Measurements from ENCODE around the gene MR1. TPM values are rescaled to one million over a fixed set of nuclear protein-coding genes. Genes with fewer than 3 reads are reported as not detected.

Gene MR1
- polyA plus RNA-seq, 1 donor (not counting 4 experiments of a cell fraction or from before 2014, with no cell fraction given): 32.3 TPM

DNA sequence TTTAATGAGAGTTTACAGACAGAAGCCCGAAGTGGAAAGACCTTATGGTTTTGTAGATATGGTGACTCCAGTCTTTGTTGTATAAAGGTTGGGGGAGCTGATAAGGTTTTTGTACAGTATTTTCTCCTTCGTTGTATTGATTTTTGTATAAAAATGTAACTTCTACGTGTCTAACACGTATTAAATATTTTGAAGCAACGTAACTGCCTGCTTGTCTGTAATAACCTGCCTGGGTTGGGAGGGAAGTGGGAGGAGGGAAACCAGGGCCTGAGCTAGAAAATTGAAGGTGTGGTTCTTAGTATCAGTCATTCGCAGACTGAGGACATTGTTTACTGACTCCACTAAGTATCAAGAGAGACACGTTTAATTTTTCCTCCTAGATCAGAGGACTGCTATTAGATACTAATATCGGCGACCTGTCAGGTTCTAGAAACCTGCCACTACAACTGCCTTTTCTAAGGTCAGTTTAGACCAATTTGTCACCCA, 56.9 kb downstream of the MR1 start:
- no peak for DNase-seq (ENCODE audit: low read depth, low spot score)

DNA sequence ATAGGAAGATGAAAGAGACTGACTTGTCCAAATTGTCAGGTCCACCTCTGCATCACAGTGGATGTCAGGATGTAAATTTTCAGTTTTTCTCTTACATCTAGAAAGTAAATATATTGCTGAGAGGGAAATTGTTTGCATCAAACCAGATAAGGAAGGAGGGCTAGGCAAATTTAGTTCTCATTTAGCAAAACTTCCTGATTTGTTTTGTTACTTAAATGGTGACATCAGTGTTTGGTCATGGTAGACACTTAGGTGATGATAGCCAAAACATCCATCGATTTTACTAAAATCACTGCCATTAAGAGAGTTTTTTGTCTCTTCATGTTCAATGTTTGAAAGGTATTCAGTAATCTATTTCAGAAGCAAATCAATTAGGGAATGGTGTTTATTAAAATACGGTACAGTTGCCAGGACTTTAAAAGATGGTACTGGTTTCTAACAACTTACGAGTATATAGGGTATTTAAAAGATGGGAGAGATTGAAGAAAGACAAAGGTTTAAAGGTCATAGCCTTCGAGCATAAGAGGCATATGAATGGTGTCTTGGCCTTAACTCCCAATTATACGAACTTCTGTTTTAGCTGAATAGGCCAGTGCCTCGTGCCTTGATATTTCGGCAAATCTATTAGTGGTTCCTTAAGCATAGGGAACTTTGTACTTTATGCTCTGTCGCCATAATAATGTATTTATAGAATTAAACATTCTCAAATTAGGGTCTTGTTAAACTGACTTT, 57.7 kb downstream of the MR1 start:
- Histone ChIP-seq H3K4me2 (ENCODE audit: control insufficient read depth, extremely low read depth, insufficient read depth, low read depth, low read length) (peak overlapping the region; percentile 98), H3K27me3 (ENCODE audit: control insufficient read depth, extremely low read depth, insufficient read depth, low read length) (no peaks in the 10 kb centered on the region), H3K9me3 (ENCODE audit: control insufficient read depth, low read depth, low read length) (no peaks in the 10 kb centered on the region), H3K79me2 (ENCODE audit: control insufficient read depth, insufficient read depth, low read length) (peaks cover 50% of the 10 kb centered on the region), H3K36me3 (ENCODE audit: control insufficient read depth in 2 of 2, extremely low read depth in 1 of 2, insufficient read depth in 2 of 2, low read length in 2 of 2) (peaks cover 11 to 15% of the 10 kb centered on the region in 2 experiments), H3K27ac (ENCODE audit: control insufficient read depth, insufficient read depth, low read length) (peak overlapping the region; percentile 96), H3K9ac (ENCODE audit: control insufficient read depth, extremely low read depth, insufficient read depth, low read length) (peak overlapping the region; percentile 97), H3K4me1 (ENCODE audit: control insufficient read depth, extremely low read depth, insufficient read depth, low read length) (peaks cover 33% of the 10 kb centered on the region), H3K4me3 (ENCODE audit: control insufficient read depth in 2 of 3, extremely low read depth in 1 of 3, insufficient read depth in 2 of 3, low read depth in 1 of 3, low read length in 3 of 3) (peak overlapping the region; percentile 81 to 96 (median 89)), H2AFZ (ENCODE audit: control insufficient read depth, low read length) (no peak overlapping the region), H3K9me1 (ENCODE audit: control insufficient read depth, extremely low read depth, insufficient read depth, low read length) (peaks cover 4% of the 10 kb centered on the region), H4K20me1 (ENCODE audit: control insufficient read depth, extremely low read depth, insufficient read depth, low read length) (peaks cover 25% of the 10 kb centered on the region)
- DNase-seq (ENCODE audit: low read depth, low spot score) (no peak), FAIRE-seq (no peak)
- dilution Hi-C loops (cut with MboI; ENCODE audit: extremely low pct_ligation_motif_present, low sequenced_read_pairs): loop anchor here (5.0 kb wide), 1 partner anchor 76 kb away; no protein-coding TSS in a partner anchor
- TF ChIP-seq, protein P1, sequence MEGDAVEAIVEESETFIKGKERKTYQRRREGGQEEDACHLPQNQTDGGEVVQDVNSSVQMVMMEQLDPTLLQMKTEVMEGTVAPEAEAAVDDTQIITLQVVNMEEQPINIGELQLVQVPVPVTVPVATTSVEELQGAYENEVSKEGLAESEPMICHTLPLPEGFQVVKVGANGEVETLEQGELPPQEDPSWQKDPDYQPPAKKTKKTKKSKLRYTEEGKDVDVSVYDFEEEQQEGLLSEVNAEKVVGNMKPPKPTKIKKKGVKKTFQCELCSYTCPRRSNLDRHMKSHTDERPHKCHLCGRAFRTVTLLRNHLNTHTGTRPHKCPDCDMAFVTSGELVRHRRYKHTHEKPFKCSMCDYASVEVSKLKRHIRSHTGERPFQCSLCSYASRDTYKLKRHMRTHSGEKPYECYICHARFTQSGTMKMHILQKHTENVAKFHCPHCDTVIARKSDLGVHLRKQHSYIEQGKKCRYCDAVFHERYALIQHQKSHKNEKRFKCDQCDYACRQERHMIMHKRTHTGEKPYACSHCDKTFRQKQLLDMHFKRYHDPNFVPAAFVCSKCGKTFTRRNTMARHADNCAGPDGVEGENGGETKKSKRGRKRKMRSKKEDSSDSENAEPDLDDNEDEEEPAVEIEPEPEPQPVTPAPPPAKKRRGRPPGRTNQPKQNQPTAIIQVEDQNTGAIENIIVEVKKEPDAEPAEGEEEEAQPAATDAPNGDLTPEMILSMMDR (optimal IDR thresholded peaks at IDR 0.05 in 1 of 3, IDR thresholded peaks at IDR 0.05 in 1 of 3, conservative IDR thresholded peaks at IDR 0.05 in 1 of 3; ENCODE audit: extremely low read depth in 1 of 3, insufficient read depth in 2 of 3, low read length in 3 of 3): no peak
- TF ChIP-seq EZH2 (IDR thresholded peaks at IDR 0.05; ENCODE audit: low read length): no peak

More for the DNA sequence above, 56.9 kb downstream of the MR1 start:
- H3K27me3 ChIP-seq (ENCODE audit: control insufficient read depth, extremely low read depth, insufficient read depth, low read length): no peaks in the 10 kb centered on the region
- peak overlapping the region; percentile 98 for H3K4me2 ChIP-seq (ENCODE audit: control insufficient read depth, extremely low read depth, insufficient read depth, low read depth, low read length)
- H3K79me2 ChIP-seq (ENCODE audit: control insufficient read depth, insufficient read depth, low read length): peaks cover 50% of the 10 kb centered on the region
- FAIRE-seq: no peak
- H2AFZ ChIP-seq (ENCODE audit: control insufficient read depth, low read length): no peak overlapping the region
- peak overlapping the region; percentile 81 to 96 (median 89) for H3K4me3 ChIP-seq (ENCODE audit: control insufficient read depth in 2 of 3, extremely low read depth in 1 of 3, insufficient read depth in 2 of 3, low read depth in 1 of 3, low read length in 3 of 3)
- no peaks in the 10 kb centered on the region for H3K9me3 ChIP-seq (ENCODE audit: control insufficient read depth, low read depth, low read length)
- H3K4me1 ChIP-seq (ENCODE audit: control insufficient read depth, extremely low read depth, insufficient read depth, low read length): peaks cover 33% of the 10 kb centered on the region
- peaks cover 4% of the 10 kb centered on the region for H3K9me1 ChIP-seq (ENCODE audit: control insufficient read depth, extremely low read depth, insufficient read depth, low read length)
- H3K36me3 ChIP-seq (ENCODE audit: control insufficient read depth in 2 of 2, extremely low read depth in 1 of 2, insufficient read depth in 2 of 2, low read length in 2 of 2): peaks cover 8 to 15% of the 10 kb centered on the region in 2 experiments
- no peak for TF ChIP-seq EZH2 (IDR thresholded peaks at IDR 0.05; ENCODE audit: low read length)
- TF ChIP-seq, protein P1 (optimal IDR thresholded peaks at IDR 0.05 in 1 of 3, IDR thresholded peaks at IDR 0.05 in 1 of 3, conservative IDR thresholded peaks at IDR 0.05 in 1 of 3; ENCODE audit: extremely low read depth in 1 of 3, insufficient read depth in 2 of 3, low read length in 3 of 3): no peak
- peak overlapping the region; percentile 96 for H3K27ac ChIP-seq (ENCODE audit: control insufficient read depth, insufficient read depth, low read length)
- dilution Hi-C loops (cut with MboI; ENCODE audit: extremely low pct_ligation_motif_present, low sequenced_read_pairs): loop anchor here (5.0 kb wide), 1 partner anchor 77 kb away; no protein-coding TSS in a partner anchor
- H3K9ac ChIP-seq (ENCODE audit: control insufficient read depth, extremely low read depth, insufficient read depth, low read length): peak overlapping the region; percentile 97
- peaks cover 25% of the 10 kb centered on the region for H4K20me1 ChIP-seq (ENCODE audit: control insufficient read depth, extremely low read depth, insufficient read depth, low read length)
